Osteoblast (primary cell): ENCODE measurements around the gene CACFD1. TPM values are rescaled to one million over a fixed set of nuclear protein-coding genes. Genes with fewer than 3 reads are reported as not detected.

Experiments used
- DNase-seq: peaks from one replicate; pipeline ENCODE4 v3.0.0; 2011; ENCODE audit warnings: low spot score, mixed read lengths; ENCODE audit not compliant: insufficient read length; ENCODE audit errors: missing footprints
- H2AFZ ChIP-seq: 2 replicates; pipeline ENCODE4 v1.6.0; 2011; ENCODE audit warnings: mild to moderate bottlenecking, low read length
- H3K27ac ChIP-seq: 2 replicates; pipeline ENCODE4 v1.5.1; 2011; ENCODE audit warnings: mild to moderate bottlenecking, low read depth, low read length, moderate library complexity
- H3K27me3 ChIP-seq: 2 replicates; pipeline ENCODE4 v1.6.0; 2012; ENCODE audit warnings: mild to moderate bottlenecking, control low read depth, inconsistent platforms, low read length, moderate library complexity; ENCODE audit not compliant: insufficient read depth
- H3K36me3 ChIP-seq: 2 replicates; pipeline ENCODE4 v1.5.1; 2011; ENCODE audit warnings: mild to moderate bottlenecking, low read length, control low read depth, moderate library complexity; ENCODE audit not compliant: insufficient read depth
- H3K4me1 ChIP-seq: 2 replicates; pipeline ENCODE4 v1.5.1; 2011; ENCODE audit warnings: mild to moderate bottlenecking, low read length, control low read depth, moderate library complexity; ENCODE audit not compliant: insufficient read depth
- H3K4me2 ChIP-seq: 2 replicates; pipeline ENCODE4 v1.6.0; 2011; ENCODE audit warnings: mild to moderate bottlenecking, low read length; ENCODE audit not compliant: insufficient read depth
- H3K4me3 ChIP-seq: fragments of 200-600 bp; sonication (generic); 3 replicates; pipeline ENCODE4 v1.5.1; 2012; ENCODE audit warnings: mild to moderate bottlenecking, low read length, inconsistent platforms; ENCODE audit not compliant: insufficient read depth
- H3K79me2 ChIP-seq: 2 replicates; pipeline ENCODE4 v1.6.0; 2012; ENCODE audit warnings: mild to moderate bottlenecking, low read length, control low read depth, inconsistent platforms; ENCODE audit not compliant: insufficient read depth
- H3K9me3 ChIP-seq: 2 replicates; pipeline ENCODE4 v1.5.1; 2011; ENCODE audit warnings: low read depth, low read length, control low read depth
- H4K20me1 ChIP-seq: 2 replicates; pipeline ENCODE4 v1.6.0; 2012; ENCODE audit warnings: mild to moderate bottlenecking, low read length, control low read depth; ENCODE audit not compliant: insufficient read depth
- CTCF ChIP-seq: IDR thresholded peaks from 2 replicates; pipeline ENCODE4 v1.5.1; 2011; ENCODE audit warnings: mild to moderate bottlenecking, low read depth, low read length, moderate library complexity; ENCODE audit errors: extremely low read depth
- total RNA-seq: library from RNA; depleted of rRNA; stranded (reverse); fragments of >200 nt; gene quantifications from 2 replicates; pipeline ENCODE4 v1.2.3, GENCODE V29; 2012

The CACFD1 gene
- total RNA-seq: 8.0 and 9.0 TPM in 2 replicates

GRCh38 chr9:133459476-133460404 lies at the start of gene CACFD1:
Gene CACFD1 (plus strand): TSS chr9:133459978. CDS start chr9:133460067, 89 bp downstream.
- H2AFZ ChIP-seq: peak within 1 kb of the TSS; percentile 78
- H4K20me1 ChIP-seq: peaks cover 20% of the 10 kb centered on the region
- H3K4me2 ChIP-seq: peak within 1 kb of the TSS; percentile 88
- peak within 1 kb of the TSS; percentile 93 for H3K4me3 ChIP-seq
- no peak for TF ChIP-seq CTCF
- DNase-seq: peak; percentile 100
- H3K27ac ChIP-seq: peak within 1 kb of the TSS; percentile 53
- no peaks in the 10 kb centered on the region for H3K9me3 ChIP-seq
- no peaks in the 10 kb centered on the region for H3K36me3 ChIP-seq
- peaks cover 4% of the 10 kb centered on the region for H3K4me1 ChIP-seq
- H3K27me3 ChIP-seq: no peaks in the 10 kb centered on the region
- H3K79me2 ChIP-seq: no peaks in the 10 kb centered on the region

- Histone ChIP-seq H4K20me1 (peaks cover 9% of the 10 kb centered on the region), H2AFZ (no peak overlapping the region), H3K79me2 (peaks cover 52% of the 10 kb centered on the region), H3K27me3 (no peaks in the 10 kb centered on the region), H3K4me1 (peaks cover 9% of the 10 kb centered on the region), H3K9me3 (no peaks in the 10 kb centered on the region), H3K4me2 (no peak overlapping the region), H3K4me3 (no peak overlapping the region), H3K27ac (no peak overlapping the region), H3K36me3 (peaks cover 36% of the 10 kb centered on the region)
- no peak for TF ChIP-seq CTCF
- no peak for DNase-seq
Observed at GRCh38 chr9:133415170-133415569, 44.6 kb upstream of the CACFD1 start.

- Histone ChIP-seq H2AFZ (peak within 1 kb of the TSS; percentile 98), H3K4me3 (peak within 1 kb of the TSS; percentile 89), H3K9me3 (no peaks in the 10 kb centered on the region), H3K27me3 (peaks cover 2% of the 10 kb centered on the region), H3K4me1 (peaks cover 9% of the 10 kb centered on the region), H4K20me1 (peaks cover 6% of the 10 kb centered on the region), H3K27ac (peak within 1 kb of the TSS; percentile 72), H3K79me2 (peaks cover 44% of the 10 kb centered on the region), H3K36me3 (peaks cover 15% of the 10 kb centered on the region), H3K4me2 (peak within 1 kb of the TSS; percentile 92)
- TF ChIP-seq CTCF: no peak
- DNase-seq: peak; percentile 97
Observed at GRCh38 chr9:133417541-133418461, 42.0 kb upstream of the CACFD1 start, which contains the start of gene REXO4. Gene REXO4 (minus strand): TSS chr9:133418010. CDS start chr9:133417844, 166 bp downstream.
